ENCODE data around the gene MTCL1. TPM values are rescaled to one million over a fixed set of nuclear protein-coding genes. Genes with fewer than 3 reads are reported as not detected.

MTCL1 gene
- total and polyA plus RNA-seq, 2 experiments from 2014 or later, result 10.6 to 19.7 TPM

- H3K27ac ChIP-seq, result no peak overlapping the region
- 76% methylated on average over 1 of the region's 1 CpG for WGBS (ENCODE audit: low lambda C conversion rate, missing lambda C conversion rate)
- no peaks in the 10 kb centered on the region for H4K20me1 ChIP-seq (ENCODE audit: insufficient read depth, poor library complexity, severe bottlenecking)
- DNase-seq (ENCODE audit: low spot score), result no peak
- no peaks in the 10 kb centered on the region for H3K79me2 ChIP-seq
- H3K4me2 ChIP-seq, result no peak overlapping the region
- no peak overlapping the region for H2AFZ ChIP-seq
- no peaks in the 10 kb centered on the region for H3K36me3 ChIP-seq (replicated peaks; ENCODE audit: insufficient read depth, low read depth)
- H3K9me2 ChIP-seq (replicated peaks; ENCODE audit: insufficient read depth), result no peaks in the 10 kb centered on the region
- H3K9me3 ChIP-seq (ENCODE audit: low read depth), result no peaks in the 10 kb centered on the region
- no peaks in the 10 kb centered on the region for H3K27me3 ChIP-seq
- no peak overlapping the region for H3K4me3 ChIP-seq
- peaks cover 12% of the 10 kb centered on the region for H3K4me1 ChIP-seq (ENCODE audit: insufficient read depth)
- TF ChIP-seq CTCF (IDR thresholded peaks at IDR 0.05; ENCODE audit: poor library complexity) (no peak), EZH2 (IDR thresholded peaks at IDR 0.05; ENCODE audit: borderline replicate concordance) (no peak), EZH2phosphoT487 (IDR thresholded peaks at IDR 0.05; ENCODE audit: low read depth, severe bottlenecking, unreplicated experiment) (no peak)
Observed at GRCh38 chr18:8770657-8771056, 65.3 kb downstream of the MTCL1 start.

DNA sequence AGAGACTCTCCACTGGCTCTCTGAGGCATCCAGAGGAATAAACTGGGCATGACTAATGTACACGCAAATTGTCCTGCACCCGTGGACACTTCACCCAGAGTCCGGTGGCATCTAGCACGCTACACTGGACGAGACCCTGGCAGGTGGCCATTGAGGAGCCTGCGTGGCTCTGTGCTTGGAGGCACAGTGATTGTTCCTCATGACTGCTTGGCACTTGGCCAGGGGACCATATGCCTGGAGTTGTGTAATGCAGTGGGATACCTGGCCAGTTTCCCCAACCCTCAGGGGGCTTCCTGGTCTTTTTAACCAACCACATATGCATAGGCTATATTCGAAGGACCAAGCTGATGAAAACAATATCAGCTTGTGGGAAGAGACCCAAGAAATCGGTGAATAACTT lies 66.6 kb downstream of the MTCL1 start:
- no peaks in the 10 kb centered on the region for H3K79me2 ChIP-seq
- peaks cover 6% of the 10 kb centered on the region for H3K4me1 ChIP-seq (ENCODE audit: insufficient read depth)
- DNase-seq (ENCODE audit: low spot score), result no peak

GRCh38 chr18:8773980-8774379 lies 68.6 kb downstream of the MTCL1 start:
- no peaks in the 10 kb centered on the region for H4K20me1 ChIP-seq (ENCODE audit: insufficient read depth, poor library complexity, severe bottlenecking)
- DNase-seq (ENCODE audit: low spot score), result no peak
- no peaks in the 10 kb centered on the region for H3K27me3 ChIP-seq
- no peaks in the 10 kb centered on the region for H3K9me2 ChIP-seq (replicated peaks; ENCODE audit: insufficient read depth)
- no peak overlapping the region for H3K4me3 ChIP-seq
- H3K27ac ChIP-seq, result no peak overlapping the region
- H3K9me3 ChIP-seq (ENCODE audit: low read depth), result no peaks in the 10 kb centered on the region
- no peaks in the 10 kb centered on the region for H3K79me2 ChIP-seq
- H2AFZ ChIP-seq, result no peak overlapping the region
- TF ChIP-seq CTCF (IDR thresholded peaks at IDR 0.05; ENCODE audit: poor library complexity) (no peak), EZH2phosphoT487 (IDR thresholded peaks at IDR 0.05; ENCODE audit: low read depth, severe bottlenecking, unreplicated experiment) (no peak), EZH2 (IDR thresholded peaks at IDR 0.05; ENCODE audit: borderline replicate concordance) (no peak)
- no peaks in the 10 kb centered on the region for H3K36me3 ChIP-seq (replicated peaks; ENCODE audit: insufficient read depth, low read depth)
- whole genome bisulfite sequencing (ENCODE audit: low lambda C conversion rate, missing lambda C conversion rate), result 71% methylated on average over 5 of the region's 5 CpGs
- H3K4me2 ChIP-seq, result no peak overlapping the region
- peaks cover 6% of the 10 kb centered on the region for H3K4me1 ChIP-seq (ENCODE audit: insufficient read depth)

More for the DNA sequence above, 66.6 kb downstream of the MTCL1 start:
- no peaks in the 10 kb centered on the region for H3K36me3 ChIP-seq (replicated peaks; ENCODE audit: insufficient read depth, low read depth)
- no peak for TF ChIP-seq EZH2 (IDR thresholded peaks at IDR 0.05; ENCODE audit: borderline replicate concordance)
- TF ChIP-seq EZH2phosphoT487 (IDR thresholded peaks at IDR 0.05; ENCODE audit: low read depth, severe bottlenecking, unreplicated experiment), result no peak
- TF ChIP-seq CTCF (IDR thresholded peaks at IDR 0.05; ENCODE audit: poor library complexity), result no peak
- WGBS (ENCODE audit: low lambda C conversion rate, missing lambda C conversion rate), result 84% methylated on average over 8 of the region's 8 CpGs
- no peak overlapping the region for H2AFZ ChIP-seq
- H3K9me2 ChIP-seq (replicated peaks; ENCODE audit: insufficient read depth), result no peaks in the 10 kb centered on the region
- no peaks in the 10 kb centered on the region for H3K9me3 ChIP-seq (ENCODE audit: low read depth)
- H3K4me2 ChIP-seq, result no peak overlapping the region
- H3K27ac ChIP-seq, result no peak overlapping the region
- H4K20me1 ChIP-seq (ENCODE audit: insufficient read depth, poor library complexity, severe bottlenecking), result no peaks in the 10 kb centered on the region
- no peak overlapping the region for H3K4me3 ChIP-seq
- H3K27me3 ChIP-seq, result no peaks in the 10 kb centered on the region

All from hepatocyte (in vitro differentiated cells).